PC-3 (cell line): ENCODE data around the gene HLA-DQA1. TPM values are rescaled to one million over a fixed set of nuclear protein-coding genes. Genes with fewer than 3 reads are reported as not detected.

Experiments used
- ATAC-seq: fragments of 200-7000 bp; cut with Tn5 transposase; 2 replicates; pipeline ENCODE4 v1.9.1; 2020; ENCODE audit warnings: mild to moderate bottlenecking, moderate library complexity
- BruUV-seq: library from RNA; stranded (reverse); fragments of 400-500 nt; replicated peaks from 2 replicates; lab custom pipeline; 2021; lab: Mats Ljungman, UMichigan
- CTCF ChIA-PET: fragments of 300-600 bp; sonication (Branson Sonifier 250); formaldehyde crosslinking; loops from one replicate; lab custom pipeline; 2022; ENCODE audit warnings: antibody characterized with exemption; lab: Charles Lee
- POLR2A ChIA-PET: fragments of 300-600 bp; sonication (Branson Sonifier 250); formaldehyde crosslinking; loops from one replicate; lab custom pipeline; 2022; ENCODE audit warnings: antibody characterized with exemption; ENCODE audit not compliant: unreplicated experiment; lab: Charles Lee
- DNase-seq: peaks from one replicate; pipeline ENCODE4 v3.0.0-alpha.2; 2015
- H2AFZ ChIP-seq: fragments of 300-600 bp; sonication (generic); 2 replicates; pipeline ENCODE4 v1.6.0; 2016; ENCODE audit warnings: antibody characterized with exemption, low read length
- H3F3A ChIP-seq: fragments of 300-600 bp; sonication (generic); one replicate; pipeline ENCODE4 v1.6.0; 2017; ENCODE audit warnings: antibody characterized with exemption, low read length, control low read depth, mild to moderate bottlenecking; ENCODE audit not compliant: unreplicated experiment
- H3K27ac ChIP-seq: fragments of 300-600 bp; sonication (generic); 2 replicates; pipeline ENCODE4 v1.5.1; 2016; ENCODE audit warnings: mild to moderate bottlenecking, low read length
- H3K27me3 ChIP-seq: fragments of 300-600 bp; sonication (generic); 2 replicates; pipeline ENCODE4 v1.6.1; 2016; ENCODE audit warnings: low read length, mixed read lengths
- H3K36me3 ChIP-seq: fragments of 300-600 bp; sonication (generic); 2 replicates; pipeline ENCODE4 v1.6.1; 2016; ENCODE audit warnings: low read depth, mixed run types, low read length, mixed read lengths
- H3K4me1 ChIP-seq: fragments of 300-600 bp; sonication (generic); 2 replicates; pipeline ENCODE4 v1.5.1; 2016; ENCODE audit warnings: low read length; ENCODE audit not compliant: insufficient read depth
- H3K4me2 ChIP-seq: fragments of 300-600 bp; sonication (generic); 2 replicates; pipeline ENCODE4 v1.6.0; 2016; ENCODE audit warnings: low read length
- H3K4me3 ChIP-seq: fragments of 300-600 bp; sonication (generic); 2 replicates; pipeline ENCODE4 v1.5.1; 2016; ENCODE audit warnings: mild to moderate bottlenecking, low read length, mixed read lengths
- H3K79me2 ChIP-seq: fragments of 300-600 bp; sonication (generic); 2 replicates; pipeline ENCODE4 v1.6.1; 2017; ENCODE audit warnings: low read length, mixed read lengths
- H3K9ac ChIP-seq: fragments of 300-600 bp; sonication (generic); 2 replicates; pipeline ENCODE4 v1.6.0; 2016; ENCODE audit warnings: mild to moderate bottlenecking, low read length
- H3K9me2 ChIP-seq: fragments of 300-600 bp; sonication (generic); replicated peaks from 2 replicates; pipeline ENCODE4 v1.6.1; 2016; ENCODE audit warnings: mixed run types, low read length, mixed read lengths
- H3K9me3 ChIP-seq: fragments of 300-600 bp; sonication (generic); 2 replicates; pipeline ENCODE4 v1.6.1; 2016; ENCODE audit warnings: low read length, mixed read lengths
- H4K20me1 ChIP-seq: fragments of 300-600 bp; sonication (generic); 2 replicates; pipeline ENCODE4 v1.6.1; 2016; ENCODE audit warnings: low read length, mixed read lengths
- CTCF ChIP-seq: fragments of 300-600 bp; sonication (generic); conservative IDR thresholded peaks from 2 replicates; pipeline ENCODE4 v1.5.1; 2017; ENCODE audit warnings: antibody characterized with exemption, low read depth, mild to moderate bottlenecking, low read length
- EZH2 ChIP-seq: fragments of 300-600 bp; sonication (generic); IDR thresholded peaks from one replicate; pipeline ENCODE4 v1.6.1; 2017; ENCODE audit warnings: antibody characterized with exemption, mild to moderate bottlenecking, low read length; ENCODE audit not compliant: unreplicated experiment
- EZH2phosphoT487 ChIP-seq: fragments of 300-600 bp; sonication (generic); IDR thresholded peaks from 2 replicates; pipeline ENCODE4 v1.6.1; 2018; ENCODE audit warnings: mild to moderate bottlenecking, antibody characterized with exemption, low read length, borderline replicate concordance
- intact Hi-C: fragments of 100-400 bp; cut with micrococcal nuclease; formaldehyde crosslinking; loops from 2 replicates; pipeline ENCODE4 v1.9.0; 2023
- total RNA-seq: library from RNA; depleted of rRNA; stranded (reverse); fragments of >200 nt; gene quantifications from 2 replicates; pipeline ENCODE4 v1.2.3, GENCODE V29; 2014

HLA-DQA1 gene
- total RNA-seq, 1 experiment from 2014 or later: not detected

GRCh38 chr6:32610682-32611296 is 26.4 kb upstream of the HLA-DQA1 start:
- DNase-seq: no peak
- no peaks in the 10 kb centered on the region for H3K9me2 ChIP-seq
- ChIA-PET POLR2A (no interaction called here), CTCF (no interaction called here)
- H3K27me3 ChIP-seq: 0 out of 2 replicates have a peak, but pooled peaks cover 6% of the 10 kb centered on the region
- intact Hi-C loops: no loop called here
- H3K4me3 ChIP-seq: no peak overlapping the region
- H3K27ac ChIP-seq: no peak overlapping the region
- H3K36me3 ChIP-seq: no peaks in the 10 kb centered on the region
- no peaks in the 10 kb centered on the region; the same call in 1 of the 2 replicates for H3K4me1 ChIP-seq
- no peak for TF ChIP-seq EZH2phosphoT487
- TF ChIP-seq EZH2: no peak
- TF ChIP-seq CTCF: no peak
- no peaks in the 10 kb centered on the region for H3F3A ChIP-seq
- no TSS peak for BruUV-seq
- no peak overlapping the region for H3K9ac ChIP-seq
- H3K79me2 ChIP-seq: no peaks in the 10 kb centered on the region
- no peaks in the 10 kb centered on the region for H3K9me3 ChIP-seq
- H4K20me1 ChIP-seq: no peaks in the 10 kb centered on the region
- H2AFZ ChIP-seq: no peak overlapping the region
- no peak for ATAC-seq
- no peak overlapping the region for H3K4me2 ChIP-seq

- TF ChIP-seq EZH2 (no peak), EZH2phosphoT487 (no peak), CTCF (no peak)
- Histone ChIP-seq H3K4me3 (no peak overlapping the region), H3K9ac (no peak overlapping the region), H3K9me3 (no peaks in the 10 kb centered on the region), H3K9me2 (no peaks in the 10 kb centered on the region), H3K79me2 (no peaks in the 10 kb centered on the region), H3K36me3 (no peaks in the 10 kb centered on the region), H3K27me3 (no peaks in the 10 kb centered on the region), H3K4me1 (no peaks in the 10 kb centered on the region; the same call in 1 of the 2 replicates), H3K4me2 (no peak overlapping the region), H3F3A (no peaks in the 10 kb centered on the region), H2AFZ (no peak overlapping the region), H3K27ac (no peak overlapping the region), H4K20me1 (no peaks in the 10 kb centered on the region)
- POLR2A ChIA-PET: no interaction called here
- BruUV-seq: no TSS peak
- CTCF ChIA-PET: no interaction called here
- DNase-seq (no peak), ATAC-seq (no peak)
- intact Hi-C loops: no loop called here
Measured at GRCh38 chr6:32613475-32613874, 23.7 kb upstream of the HLA-DQA1 start.

GRCh38 chr6:32614366-32615081 is 22.7 kb upstream of the HLA-DQA1 start:
- intact Hi-C loops: no loop called here
- ATAC-seq: no peak

More at GRCh38 chr6:32614366-32615081, 22.7 kb upstream of the HLA-DQA1 start:
- Histone ChIP-seq H3K9me2 (no peaks in the 10 kb centered on the region), H3K4me1 (no peaks in the 10 kb centered on the region; the same call in 1 of the 2 replicates), H3F3A (no peaks in the 10 kb centered on the region), H3K9ac (no peak overlapping the region), H3K9me3 (no peaks in the 10 kb centered on the region), H2AFZ (no peak overlapping the region), H3K79me2 (no peaks in the 10 kb centered on the region), H3K4me2 (no peak overlapping the region), H3K27me3 (no peaks in the 10 kb centered on the region), H3K36me3 (no peaks in the 10 kb centered on the region), H3K4me3 (no peak overlapping the region), H3K27ac (no peak overlapping the region), H4K20me1 (no peaks in the 10 kb centered on the region)
- ChIA-PET POLR2A (no interaction called here), CTCF (no interaction called here)
- no TSS peak for BruUV-seq
- no peak for DNase-seq
- TF ChIP-seq CTCF (no peak), EZH2phosphoT487 (no peak), EZH2 (no peak)
